IPS DF 6.9 (cell line): Measurements from ENCODE around the gene MAML3.

Experiments
- DNase-seq: peaks from one replicate; pipeline ENCODE4 v3.0.0-alpha.2; 2013; ENCODE audit warnings: low read depth, low spot score
- H3K27ac ChIP-seq: one replicate; pipeline ENCODE4 v1.5.1; 2013; ENCODE audit warnings: low read length, control low read depth
- H3K27me3 ChIP-seq: 2 replicates; pipeline ENCODE4 v1.6.1; 2013; ENCODE audit warnings: mild to moderate bottlenecking, low read length; ENCODE audit not compliant: control insufficient read depth, insufficient read depth
- H3K36me3 ChIP-seq: 2 replicates; pipeline ENCODE4 v1.6.1; 2013; ENCODE audit warnings: low read length; ENCODE audit not compliant: control insufficient read depth, insufficient read depth
- H3K4me1 ChIP-seq: 2 replicates; pipeline ENCODE4 v1.6.1; 2013; ENCODE audit warnings: low read length; ENCODE audit not compliant: control insufficient read depth, insufficient read depth
- H3K4me3 ChIP-seq: 2 replicates; pipeline ENCODE4 v1.5.1; 2013; ENCODE audit warnings: mild to moderate bottlenecking, low read length
- H3K9me3 ChIP-seq: 2 replicates; pipeline ENCODE4 v1.6.1; 2013; ENCODE audit warnings: low read length, inconsistent platforms; ENCODE audit not compliant: control insufficient read depth, insufficient read depth
- WGBS: extraction: QIAGEN DNeasy Blood & Tissue Kit; methylation state at CpG from one replicate; pipeline ENCODE4 v1.1.7; 2013; ENCODE audit warnings: mixed read lengths, missing lambda C conversion rate; ENCODE audit not compliant: insufficient read length, insufficient coverage; 5-methylcytosine and 5-hydroxymethylcytosine counted together

MAML3 gene

GRCh38 chr4:140113653-140114052, 40.3 kb downstream of the MAML3 start:
- peaks cover 1% of the 10 kb centered on the region; the same call in 1 of the 2 replicates for H3K4me1 ChIP-seq
- no CpG with 5 or more reads among the region's 2 CpGs for WGBS
- no peak for DNase-seq

GRCh38 chr4:140112576-140112975, 41.4 kb downstream of the MAML3 start:
- no peak for DNase-seq
- no peaks in the 10 kb centered on the region for H3K9me3 ChIP-seq
- no peak overlapping the region for H3K27ac ChIP-seq
- no CpG with 5 or more reads among the region's 2 CpGs for WGBS
- H3K36me3 ChIP-seq, result no peaks in the 10 kb centered on the region
- H3K27me3 ChIP-seq, result no peaks in the 10 kb centered on the region
- H3K4me1 ChIP-seq, result peaks cover 1% of the 10 kb centered on the region; the same call in 1 of the 2 replicates
- H3K4me3 ChIP-seq, result no peak overlapping the region

More at GRCh38 chr4:140113653-140114052, 40.3 kb downstream of the MAML3 start:
- no peaks in the 10 kb centered on the region for H3K36me3 ChIP-seq
- no peak overlapping the region for H3K4me3 ChIP-seq
- H3K27ac ChIP-seq, result no peak overlapping the region
- no peaks in the 10 kb centered on the region for H3K9me3 ChIP-seq
- no peaks in the 10 kb centered on the region; the same call in 1 of the 2 replicates for H3K27me3 ChIP-seq

- Histone ChIP-seq H3K27me3 (no peaks in the 10 kb centered on the region), H3K27ac (no peak overlapping the region), H3K36me3 (no peaks in the 10 kb centered on the region), H3K4me3 (no peak overlapping the region), H3K9me3 (no peaks in the 10 kb centered on the region), H3K4me1 (no peaks in the 10 kb centered on the region)
- DNase-seq, result no peak
- WGBS, result no CpG with 5 or more reads among the region's 1 CpG
Observed at GRCh38 chr4:140111256-140111655, 42.7 kb downstream of the MAML3 start.

- Histone ChIP-seq H3K4me3 (no peak overlapping the region), H3K27me3 (no peaks in the 10 kb centered on the region), H3K4me1 (no peaks in the 10 kb centered on the region), H3K36me3 (no peaks in the 10 kb centered on the region), H3K9me3 (no peaks in the 10 kb centered on the region), H3K27ac (no peak overlapping the region)
- no CpG with 5 or more reads among the region's 3 CpGs for WGBS
- no peak for DNase-seq
Observed at GRCh38 chr4:140110542-140111215, 43.3 kb downstream of the MAML3 start.

- Histone ChIP-seq H3K4me1 (no peaks in the 10 kb centered on the region), H3K9me3 (no peaks in the 10 kb centered on the region), H3K36me3 (no peaks in the 10 kb centered on the region), H3K27ac (no peak overlapping the region), H3K4me3 (no peak overlapping the region), H3K27me3 (no peaks in the 10 kb centered on the region)
- no peak for DNase-seq
- WGBS, result no CpG with 5 or more reads among the region's 7 CpGs
Observed at GRCh38 chr4:140109737-140110136, 44.2 kb downstream of the MAML3 start.

- no peak for DNase-seq
- Histone ChIP-seq H3K27ac (no peak overlapping the region), H3K9me3 (no peaks in the 10 kb centered on the region), H3K36me3 (no peaks in the 10 kb centered on the region), H3K4me1 (no peaks in the 10 kb centered on the region), H3K27me3 (no peaks in the 10 kb centered on the region), H3K4me3 (no peak overlapping the region)
- WGBS, result no CpG with 5 or more reads among the region's 4 CpGs
Observed at GRCh38 chr4:140109292-140109691, 44.7 kb downstream of the MAML3 start.

GRCh38 chr4:140108713-140109230, 45.2 kb downstream of the MAML3 start:
- Histone ChIP-seq H3K27ac (no peak overlapping the region), H3K36me3 (no peaks in the 10 kb centered on the region), H3K9me3 (no peaks in the 10 kb centered on the region), H3K27me3 (no peaks in the 10 kb centered on the region), H3K4me3 (no peak overlapping the region), H3K4me1 (no peaks in the 10 kb centered on the region)
- no peak for DNase-seq

GRCh38 chr4:140108243-140108642, 45.7 kb downstream of the MAML3 start:
- Histone ChIP-seq H3K27me3 (no peaks in the 10 kb centered on the region), H3K9me3 (no peaks in the 10 kb centered on the region), H3K27ac (no peak overlapping the region), H3K36me3 (no peaks in the 10 kb centered on the region), H3K4me1 (no peaks in the 10 kb centered on the region), H3K4me3 (no peak overlapping the region)
- DNase-seq, result no peak
- no CpG with 5 or more reads among the region's 4 CpGs for whole genome bisulfite sequencing

- WGBS, result no CpG with 5 or more reads among the region's 1 CpG
- H3K4me1 ChIP-seq, result no peaks in the 10 kb centered on the region
Observed at GRCh38 chr4:140106289-140106844, 47.6 kb downstream of the MAML3 start.

GRCh38 chr4:140105436-140105835, 48.5 kb downstream of the MAML3 start:
- WGBS, result no CpG with 5 or more reads among the region's 2 CpGs
- Histone ChIP-seq H3K9me3 (no peaks in the 10 kb centered on the region), H3K27me3 (no peaks in the 10 kb centered on the region), H3K4me1 (no peaks in the 10 kb centered on the region), H3K27ac (no peak overlapping the region), H3K4me3 (no peak overlapping the region), H3K36me3 (no peaks in the 10 kb centered on the region)
- DNase-seq, result no peak

More at GRCh38 chr4:140106289-140106844, 47.6 kb downstream of the MAML3 start:
- H3K27ac ChIP-seq, result no peak overlapping the region
- H3K9me3 ChIP-seq, result no peaks in the 10 kb centered on the region
- H3K27me3 ChIP-seq, result no peaks in the 10 kb centered on the region
- H3K4me3 ChIP-seq, result no peak overlapping the region
- DNase-seq, result no peak
- no peaks in the 10 kb centered on the region for H3K36me3 ChIP-seq

- Histone ChIP-seq H3K27me3 (no peaks in the 10 kb centered on the region), H3K9me3 (no peaks in the 10 kb centered on the region), H3K4me1 (no peaks in the 10 kb centered on the region), H3K27ac (no peak overlapping the region), H3K36me3 (no peaks in the 10 kb centered on the region), H3K4me3 (no peak overlapping the region)
- WGBS, result no CpG with 5 or more reads among the region's 3 CpGs
- no peak for DNase-seq
Observed at GRCh38 chr4:140103676-140104075, 50.3 kb downstream of the MAML3 start.
